ENCODE results near the gene GBP4. TPM values are rescaled to one million over a fixed set of nuclear protein-coding genes. Genes with fewer than 3 reads are reported as not detected.

Gene GBP4
- total RNA-seq, 1 donor from 2014 or later: 0.89 TPM

GRCh38 chr1:89143484-89143883 is 55.3 kb downstream of the GBP4 start:
- H3K9me3 Mint-ChIP-seq: no peaks in the 10 kb centered on the region
- H3K27me3 Mint-ChIP-seq: no peaks in the 10 kb centered on the region
- TF ChIP-seq, protein P1, sequence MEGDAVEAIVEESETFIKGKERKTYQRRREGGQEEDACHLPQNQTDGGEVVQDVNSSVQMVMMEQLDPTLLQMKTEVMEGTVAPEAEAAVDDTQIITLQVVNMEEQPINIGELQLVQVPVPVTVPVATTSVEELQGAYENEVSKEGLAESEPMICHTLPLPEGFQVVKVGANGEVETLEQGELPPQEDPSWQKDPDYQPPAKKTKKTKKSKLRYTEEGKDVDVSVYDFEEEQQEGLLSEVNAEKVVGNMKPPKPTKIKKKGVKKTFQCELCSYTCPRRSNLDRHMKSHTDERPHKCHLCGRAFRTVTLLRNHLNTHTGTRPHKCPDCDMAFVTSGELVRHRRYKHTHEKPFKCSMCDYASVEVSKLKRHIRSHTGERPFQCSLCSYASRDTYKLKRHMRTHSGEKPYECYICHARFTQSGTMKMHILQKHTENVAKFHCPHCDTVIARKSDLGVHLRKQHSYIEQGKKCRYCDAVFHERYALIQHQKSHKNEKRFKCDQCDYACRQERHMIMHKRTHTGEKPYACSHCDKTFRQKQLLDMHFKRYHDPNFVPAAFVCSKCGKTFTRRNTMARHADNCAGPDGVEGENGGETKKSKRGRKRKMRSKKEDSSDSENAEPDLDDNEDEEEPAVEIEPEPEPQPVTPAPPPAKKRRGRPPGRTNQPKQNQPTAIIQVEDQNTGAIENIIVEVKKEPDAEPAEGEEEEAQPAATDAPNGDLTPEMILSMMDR (conservative IDR thresholded peaks at IDR 0.05): no peak
- H3K4me3 Mint-ChIP-seq: no peak overlapping the region
- H3K36me3 Mint-ChIP-seq: no peaks in the 10 kb centered on the region
- no peak for DNase-seq (ENCODE audit: extremely low spot score, unreplicated experiment)
- no peak overlapping the region for H3K27ac Mint-ChIP-seq
- H3K4me1 Mint-ChIP-seq (ENCODE audit: unreplicated experiment): no peaks in the 10 kb centered on the region

- TF ChIP-seq, protein P1 (conservative IDR thresholded peaks at IDR 0.05): no peak
- no peak for DNase-seq (ENCODE audit: extremely low spot score, unreplicated experiment)
- Mint-ChIP-seq H3K9me3 (peaks cover under 1% of the 10 kb centered on the region), H3K4me3 (no peak overlapping the region), H3K4me1 (ENCODE audit: unreplicated experiment) (no peaks in the 10 kb centered on the region), H3K27me3 (no peaks in the 10 kb centered on the region), H3K27ac (no peak overlapping the region), H3K36me3 (no peaks in the 10 kb centered on the region)
These were observed 56.6 kb downstream of the GBP4 start for GRCh38 chr1:89142160-89142559.

GRCh38 chr1:89133747-89134146 is 65.0 kb downstream of the GBP4 start:
- no peak for DNase-seq (ENCODE audit: extremely low spot score, unreplicated experiment)
- peaks cover 8% of the 10 kb centered on the region for H3K27me3 Mint-ChIP-seq
- no peak overlapping the region for H3K4me3 Mint-ChIP-seq
- no peak overlapping the region for H3K27ac Mint-ChIP-seq
- no peaks in the 10 kb centered on the region for H3K4me1 Mint-ChIP-seq (ENCODE audit: unreplicated experiment)
- peaks cover 3% of the 10 kb centered on the region for H3K9me3 Mint-ChIP-seq
- TF ChIP-seq, protein P1 (conservative IDR thresholded peaks at IDR 0.05): no peak
- no peaks in the 10 kb centered on the region for H3K36me3 Mint-ChIP-seq

Other genes starting within 250 kb of the GBP4 start
- 41.8 and 43.1 TPM in 2 replicates for gene KYAT3, start 206.3 kb downstream of the GBP4 start, total RNA-seq (ENCODE audit: low replicate concordance)
- 18.4 and 24.3 TPM in 2 replicates for gene RBMXL1, start 206.3 kb downstream of the GBP4 start, total RNA-seq (ENCODE audit: low replicate concordance)
- 10.1 and 20.3 TPM in 2 replicates for gene GBP3, start 176.1 kb downstream of the GBP4 start, total RNA-seq (ENCODE audit: low replicate concordance)
- gene GBP1, start 133.7 kb downstream of the GBP4 start, total RNA-seq (ENCODE audit: low replicate concordance): 16.0 and 52.4 TPM in 2 replicates
- gene GBP2, start 72.8 kb downstream of the GBP4 start, total RNA-seq (ENCODE audit: low replicate concordance): 7.3 and 17.8 TPM in 2 replicates
- not detected in 2 replicates for gene GBP7, start 22.9 kb downstream of the GBP4 start, total RNA-seq (ENCODE audit: low replicate concordance)
- 0.45 and 0.56 TPM in 2 replicates for gene GBP5, start 73.9 kb upstream of the GBP4 start, total RNA-seq (ENCODE audit: low replicate concordance)
- gene GBP6, start 165.1 kb upstream of the GBP4 start, total RNA-seq (ENCODE audit: low replicate concordance): 0.14 and 0.29 TPM in 2 replicates

Data from type B pancreatic cell (in vitro differentiated cells).